Subcutaneous abdominal adipose tissue (tissue), 5 donors: ENCODE measurements around the gene SRSF4.

Source experiments
- H3K27ac ChIP-seq: one replicate; pipeline ENCODE4 v1.7.0; 2013; ENCODE audit warnings: low read depth, mild to moderate bottlenecking, inconsistent platforms, low read length, moderate library complexity
- H3K27me3 ChIP-seq, 5 donors: one replicate each; pipeline ENCODE4 v1.7.0; 2013; ENCODE audit warnings: low read length in 5 of 5, inconsistent platforms in 1 of 5; ENCODE audit not compliant: control insufficient read depth in 5 of 5, insufficient read depth in 4 of 5
- H3K36me3 ChIP-seq, 5 donors: one replicate each; pipeline ENCODE4 v1.7.0; 2013; ENCODE audit warnings: low read length in 5 of 5; ENCODE audit not compliant: control insufficient read depth in 5 of 5, insufficient read depth in 5 of 5
- H3K4me1 ChIP-seq, 5 donors: one replicate each; pipeline ENCODE4 v1.7.0; 2013; ENCODE audit warnings: low read length in 5 of 5, mild to moderate bottlenecking in 3 of 5, moderate library complexity in 1 of 5; ENCODE audit not compliant: control insufficient read depth in 5 of 5, insufficient read depth in 5 of 5
- H3K4me3 ChIP-seq, 5 donors: one replicate each; pipeline ENCODE4 v1.7.0; 2013; ENCODE audit warnings: low read length in 5 of 5, low read depth in 1 of 5
- H3K9ac ChIP-seq, 5 donors: one replicate each; pipeline ENCODE4 v1.7.0; 2013; ENCODE audit warnings: low read length in 5 of 5, mild to moderate bottlenecking in 4 of 5, moderate library complexity in 3 of 5
- H3K9me3 ChIP-seq, 5 donors: one replicate each; pipeline ENCODE4 v1.7.0; 2013; ENCODE audit warnings: low read length in 5 of 5; ENCODE audit not compliant: control insufficient read depth in 5 of 5
- donor health status: healthy.
- donor health status: healthy.
- donor health status: healthy.
- donor health status: healthy.
- donor health status: healthy.

The SRSF4 gene

GRCh38 chr1:29202053-29202452 lies 20.4 kb upstream of the SRSF4 start:
- Histone ChIP-seq H3K9me3 (no peaks in the 10 kb centered on the region), H3K27ac (peak overlapping the region; percentile 79), H3K27me3 (no peaks in the 10 kb centered on the region), H3K9ac (peak overlapping the region in 2 of 5 donors; percentile 26 to 49), H3K4me3 (no peak overlapping the region), H3K36me3 (peaks cover 7 to 77% (median 55%) of the 10 kb centered on the region in 5 donors), H3K4me1 (peaks cover 6 to 13% (median 11%) of the 10 kb centered on the region in 5 donors)

DNA sequence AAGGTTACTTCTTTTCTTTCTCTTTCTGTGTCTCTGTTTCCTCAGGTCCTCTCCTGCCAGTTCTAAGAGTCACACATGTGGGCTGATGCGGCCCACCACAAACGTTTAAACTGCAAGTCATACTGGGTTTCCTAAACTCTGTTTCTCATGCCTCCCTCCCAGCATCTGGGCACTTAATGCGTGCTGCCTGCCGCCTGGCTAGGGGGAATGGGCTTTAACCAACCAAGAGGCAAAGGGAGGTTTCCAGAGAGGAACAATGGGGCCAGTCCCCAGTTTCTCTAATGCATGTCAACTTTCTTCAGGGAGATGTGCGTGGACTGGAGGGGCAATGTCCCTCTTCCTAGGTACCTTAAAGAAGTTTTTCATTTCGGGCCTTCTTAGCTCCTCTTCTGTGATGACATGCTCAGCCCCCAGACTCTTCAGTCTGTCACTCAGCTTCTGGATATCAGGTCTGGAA lies 19.9 kb upstream of the SRSF4 start:
- Histone ChIP-seq H3K36me3 (peaks cover 7 to 78% (median 55%) of the 10 kb centered on the region in 5 donors), H3K27me3 (no peaks in the 10 kb centered on the region), H3K27ac (no peak overlapping the region), H3K4me3 (no peak overlapping the region), H3K9ac (peak overlapping the region in 1 of 5 donors; percentile 26), H3K9me3 (no peaks in the 10 kb centered on the region), H3K4me1 (peaks cover 6 to 13% (median 11%) of the 10 kb centered on the region in 5 donors)

DNA sequence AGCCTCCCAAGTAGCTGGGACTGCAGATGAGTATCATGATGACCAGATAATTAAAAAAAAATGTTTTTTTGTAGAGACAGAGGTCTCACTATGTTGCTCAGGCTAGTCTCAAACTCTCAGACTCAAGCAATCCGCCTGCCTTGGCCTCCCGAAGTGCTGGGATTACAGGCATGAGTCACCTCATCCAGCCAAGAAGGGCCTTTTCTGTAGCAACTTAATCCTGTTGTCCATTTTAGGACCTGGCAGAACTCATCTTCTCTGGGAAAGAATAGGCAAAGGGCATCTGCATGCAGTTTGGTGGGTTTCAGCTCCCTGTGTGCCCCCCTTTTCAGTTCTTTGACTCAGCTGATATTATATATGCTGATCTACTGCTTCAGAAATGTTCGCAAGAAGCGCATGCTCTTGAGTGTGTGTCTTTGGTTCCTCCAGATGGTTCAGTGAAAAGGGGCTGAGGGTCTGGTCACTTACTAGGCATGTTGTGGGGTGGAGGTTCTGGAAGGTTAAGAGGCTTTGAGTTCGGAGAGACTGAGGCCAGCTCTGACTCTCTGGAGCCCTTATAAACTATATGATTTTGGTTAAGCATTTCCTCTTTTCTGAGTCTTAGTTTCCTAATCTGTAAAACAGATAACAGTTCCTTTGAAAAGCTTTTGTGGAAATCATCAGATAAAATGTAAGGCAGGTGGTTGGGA lies 19.4 kb upstream of the SRSF4 start:
- Histone ChIP-seq H3K27me3 (no peaks in the 10 kb centered on the region), H3K4me1 (peaks cover 6 to 13% (median 11%) of the 10 kb centered on the region in 5 donors), H3K27ac (no peak overlapping the region), H3K9ac (peak overlapping the region in 1 of 5 donors; percentile 26), H3K36me3 (peaks cover 3 to 73% (median 49%) of the 10 kb centered on the region in 5 donors), H3K4me3 (no peak overlapping the region), H3K9me3 (no peaks in the 10 kb centered on the region)

DNA sequence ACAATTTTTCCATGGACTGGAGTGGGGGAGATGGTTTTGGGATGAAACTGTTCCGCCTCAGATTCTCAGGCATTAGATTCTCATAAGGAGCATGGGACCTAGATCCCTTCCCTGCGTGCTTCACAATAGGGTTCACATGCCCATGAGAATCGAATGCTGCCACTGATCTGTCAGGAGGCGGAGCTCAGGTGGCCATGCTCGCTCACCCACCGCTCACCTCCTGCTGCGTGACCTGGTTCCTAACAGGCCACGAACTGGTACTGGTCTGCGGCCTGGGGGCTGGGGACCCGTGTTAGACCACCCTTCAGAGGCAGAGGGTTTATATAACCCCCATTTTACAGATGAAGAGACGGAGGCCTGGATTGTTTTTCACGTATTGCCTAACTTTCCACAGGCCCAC lies 16.3 kb upstream of the SRSF4 start:
- Histone ChIP-seq H3K9ac (no peak overlapping the region), H3K36me3 (peaks cover 0 to 77% (median 62%) of the 10 kb centered on the region in 5 donors), H3K27ac (no peak overlapping the region), H3K4me1 (peaks cover 6 to 13% (median 11%) of the 10 kb centered on the region in 5 donors), H3K27me3 (no peaks in the 10 kb centered on the region), H3K9me3 (no peaks in the 10 kb centered on the region), H3K4me3 (no peak overlapping the region)

GRCh38 chr1:29197590-29197924 lies 15.9 kb upstream of the SRSF4 start:
- no peak overlapping the region for H3K27ac ChIP-seq
- no peaks in the 10 kb centered on the region for H3K9me3 ChIP-seq
- H3K36me3 ChIP-seq: peaks cover 0 to 78% (median 62%) of the 10 kb centered on the region in 5 donors

DNA sequence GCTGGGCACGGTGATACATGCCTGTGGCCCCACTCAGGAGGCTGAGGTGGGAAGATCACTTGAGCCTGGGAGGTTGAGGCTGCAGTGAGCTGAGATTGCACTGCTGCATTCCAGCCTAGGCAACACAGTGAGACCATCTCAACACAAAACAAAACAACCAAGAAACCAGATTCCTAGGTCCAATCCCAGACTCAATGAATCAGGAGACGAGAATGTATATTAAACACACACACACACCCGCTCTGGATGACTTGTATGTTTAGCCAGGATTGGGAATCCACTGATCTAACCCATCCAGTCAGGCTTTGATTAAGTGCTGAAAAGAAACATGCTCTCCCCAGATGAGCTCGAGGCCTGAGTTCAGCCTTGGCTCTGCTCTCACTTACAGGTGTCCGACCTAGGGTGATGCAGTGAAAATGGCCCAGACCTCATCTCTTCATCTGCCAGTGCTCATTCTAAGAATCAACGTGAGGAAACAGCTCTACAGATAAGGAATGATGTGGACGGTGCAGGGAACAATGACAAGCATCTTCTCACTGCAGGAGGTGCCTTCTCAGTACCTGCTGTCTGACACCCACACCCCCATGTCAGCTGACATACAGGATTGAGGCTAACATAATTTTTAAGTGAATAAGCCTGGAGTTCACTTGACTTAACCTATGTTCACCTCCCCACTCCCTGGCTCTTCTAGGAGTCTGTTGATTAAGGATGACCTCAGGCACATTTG lies 15.3 kb upstream of the SRSF4 start:
- Histone ChIP-seq H3K27me3 (no peaks in the 10 kb centered on the region), H3K9ac (no peak overlapping the region), H3K27ac (no peak overlapping the region), H3K4me3 (no peak overlapping the region), H3K36me3 (peaks cover 0 to 78% (median 62%) of the 10 kb centered on the region in 5 donors), H3K4me1 (peaks cover 0 to 5% (median 3%) of the 10 kb centered on the region in 5 donors), H3K9me3 (no peaks in the 10 kb centered on the region)

More at GRCh38 chr1:29197590-29197924, 15.9 kb upstream of the SRSF4 start:
- Histone ChIP-seq H3K4me3 (no peak overlapping the region), H3K27me3 (no peaks in the 10 kb centered on the region), H3K4me1 (peaks cover 2 to 11% (median 9%) of the 10 kb centered on the region in 5 donors), H3K9ac (no peak overlapping the region)

DNA sequence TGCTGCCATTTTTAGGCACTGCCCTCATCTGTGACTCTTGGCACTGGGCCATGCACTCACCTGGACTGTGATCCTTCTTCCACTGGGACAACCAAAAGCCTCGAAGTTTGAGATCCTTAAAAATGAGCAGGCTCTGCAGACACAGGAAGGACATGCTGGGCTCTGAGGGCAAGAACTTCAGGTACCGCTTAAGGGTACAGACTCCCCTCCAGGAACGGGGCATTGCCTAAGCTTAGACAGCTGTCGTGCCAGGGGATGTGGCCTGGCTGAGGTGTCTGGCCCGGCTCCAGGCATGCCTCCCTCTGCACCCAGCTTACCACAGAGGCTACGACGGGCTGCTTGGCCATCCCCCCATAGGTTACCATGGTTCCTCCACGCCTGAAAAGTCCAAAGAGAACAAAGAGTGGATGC lies 14.2 kb upstream of the SRSF4 start:
- H3K4me1 ChIP-seq: peaks cover 0 to 4% (median 0%) of the 10 kb centered on the region in 5 donors
- H3K27ac ChIP-seq: no peak overlapping the region
- peaks cover 0 to 69% (median 58%) of the 10 kb centered on the region in 5 donors for H3K36me3 ChIP-seq
- H3K4me3 ChIP-seq: no peak overlapping the region
- H3K27me3 ChIP-seq: no peaks in the 10 kb centered on the region
- no peak overlapping the region for H3K9ac ChIP-seq
- no peaks in the 10 kb centered on the region for H3K9me3 ChIP-seq

DNA sequence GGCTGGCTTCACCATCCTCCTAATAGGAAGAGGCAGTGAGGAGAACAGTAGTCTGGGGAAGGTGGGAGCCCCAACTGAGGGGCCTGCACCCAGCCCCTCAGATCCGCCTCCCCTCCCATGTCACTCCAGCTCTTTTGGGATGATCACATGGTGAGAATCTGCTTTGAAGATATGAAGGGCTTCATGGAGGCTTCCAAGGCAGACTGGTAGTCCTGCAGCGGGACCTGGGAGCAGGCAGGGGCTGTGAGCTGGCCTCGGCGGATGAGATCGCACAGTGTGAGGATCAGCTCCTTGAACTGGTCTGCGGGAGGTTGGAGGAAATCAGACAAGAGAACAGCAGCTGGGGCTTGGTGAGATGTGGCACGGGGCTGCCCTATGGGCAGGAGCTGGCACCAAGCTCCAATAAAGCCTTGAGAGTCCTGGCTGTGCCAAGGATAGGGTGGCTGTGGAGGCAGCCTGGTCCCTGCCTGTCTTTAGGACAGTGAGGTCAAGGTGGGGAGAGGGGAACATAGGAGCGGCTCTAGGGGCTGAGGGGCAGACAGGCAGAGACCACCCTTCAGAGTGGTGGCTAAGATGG lies 12.3 kb upstream of the SRSF4 start:
- Histone ChIP-seq H3K36me3 (peaks cover 0 to 56% (median 46%) of the 10 kb centered on the region in 5 donors), H3K27ac (no peak overlapping the region), H3K4me1 (peaks cover 0 to 4% (median 0%) of the 10 kb centered on the region in 5 donors), H3K4me3 (no peak overlapping the region), H3K9me3 (no peaks in the 10 kb centered on the region), H3K27me3 (no peaks in the 10 kb centered on the region), H3K9ac (no peak overlapping the region)

GRCh38 chr1:29190718-29191117 lies 9.0 kb upstream of the SRSF4 start:
- no peaks in the 10 kb centered on the region for H3K27me3 ChIP-seq
- peaks cover 0 to 33% (median 28%) of the 10 kb centered on the region in 5 donors for H3K36me3 ChIP-seq
- no peak overlapping the region for H3K9ac ChIP-seq
- H3K4me3 ChIP-seq: no peak overlapping the region
- no peaks in the 10 kb centered on the region for H3K4me1 ChIP-seq
- H3K9me3 ChIP-seq: no peaks in the 10 kb centered on the region
- H3K27ac ChIP-seq: no peak overlapping the region

- no peaks in the 10 kb centered on the region for H3K36me3 ChIP-seq
- H3K9me3 ChIP-seq: no peaks in the 10 kb centered on the region
- H3K27me3 ChIP-seq: no peaks in the 10 kb centered on the region
- no peak overlapping the region for H3K27ac ChIP-seq
- H3K4me1 ChIP-seq: peaks cover 0 to 7% (median 2%) of the 10 kb centered on the region in 5 donors
- no peak overlapping the region for H3K4me3 ChIP-seq
- H3K9ac ChIP-seq: no peak overlapping the region
Observed at GRCh38 chr1:29186707-29187106, 5.0 kb upstream of the SRSF4 start.
